ENCODE results near the gene REV3L. TPM values are rescaled to one million over a fixed set of nuclear protein-coding genes. Genes with fewer than 3 reads are reported as not detected.
A peak's percentile ranks its signal among the peaks of the same experiment; 100 is the strongest.

The REV3L gene
- total RNA-seq, 5 donors from 2014 or later (not counting 1 experiment from before 2014, with no cell fraction given), result 18.0 to 27.6 (median 22.1) TPM

- Mint-ChIP-seq H3K27me3 (no peaks in the 10 kb centered on the region), H3K27ac (peak overlapping the region in 1 of 2 donors; percentile 0), H3K4me1 (peaks cover 0 to 9% (median 7%) of the 10 kb centered on the region in 3 donors), H3K4me3 (no peak overlapping the region), H3K36me3 (peaks cover 69% of the 10 kb centered on the region), H3K9me3 (no peaks in the 10 kb centered on the region)
- H3K27me3 ChIP-seq (replicated peaks in 1 of 2; ENCODE audit: control insufficient read depth in 2 of 2, extremely low read depth in 1 of 2, insufficient read depth in 2 of 2, low read length in 1 of 2), result no peaks in the 10 kb centered on the region
- POLR2A ChIA-PET, result no interaction called here
- CTCF ChIA-PET, result no interaction called here
- DNase-seq (peak in 1 of 35 experiments; percentile 9), ATAC-seq (replicated peaks in 1 of 4) (no peak)
- H3K4me3 ChIP-seq (ENCODE audit: control insufficient read depth in 1 of 2, extremely low read depth in 1 of 2, low read length in 1 of 2), result no peak overlapping the region
- H3K27ac ChIP-seq (ENCODE audit: low read length), result no peak overlapping the region
- no peaks in the 10 kb centered on the region for H3K9me3 ChIP-seq
- peaks cover 0 to 21% of the 10 kb centered on the region in 2 donors for H3K36me3 ChIP-seq (ENCODE audit: control insufficient read depth in 2 of 2, extremely low read depth in 1 of 2, insufficient read depth in 1 of 2, low read length in 1 of 2)
- 36% methylated on average over 3 of the region's 3 CpGs for WGBS (ENCODE audit: insufficient coverage)
- H3K4me1 ChIP-seq (ENCODE audit: control insufficient read depth in 1 of 2, extremely low read depth in 1 of 2, insufficient read depth in 2 of 2, low read length in 2 of 2), result no peaks in the 10 kb centered on the region
Observed at GRCh38 chr6:111406200-111406721, 76.8 kb downstream of the REV3L start.

DNA sequence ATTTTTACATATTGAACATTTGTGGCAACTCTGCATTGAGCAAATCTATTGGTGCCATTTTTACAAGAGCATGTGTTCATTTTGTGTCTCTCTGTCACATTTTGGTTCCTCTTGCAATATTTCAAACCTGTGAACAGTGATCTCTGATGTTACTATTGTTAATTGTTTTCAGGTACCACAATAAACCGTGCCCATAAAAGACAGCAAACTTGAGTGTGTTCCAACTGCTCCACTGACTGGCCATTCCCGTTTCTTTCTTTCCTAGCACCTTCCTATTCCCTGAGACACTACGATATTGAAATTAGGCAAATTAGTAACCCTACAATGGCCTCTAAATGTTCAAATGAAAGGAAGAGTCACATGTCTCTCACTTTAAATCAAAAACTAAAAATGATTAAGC is 79.6 kb downstream of the REV3L start:
- peaks cover 64% of the 10 kb centered on the region for H3K36me3 Mint-ChIP-seq
- ATAC-seq (replicated peaks in 1 of 4), result no peak
- POLR2A ChIA-PET, result no interaction called here
- CTCF ChIA-PET, result no interaction called here
- no peak overlapping the region for H3K27ac Mint-ChIP-seq
- H3K27me3 Mint-ChIP-seq, result no peaks in the 10 kb centered on the region
- no peak overlapping the region for H3K4me3 Mint-ChIP-seq
- H3K4me3 ChIP-seq (ENCODE audit: control insufficient read depth in 1 of 2, extremely low read depth in 1 of 2, low read length in 1 of 2), result no peak overlapping the region
- H3K27me3 ChIP-seq (replicated peaks in 1 of 2; ENCODE audit: control insufficient read depth in 2 of 2, extremely low read depth in 1 of 2, insufficient read depth in 2 of 2, low read length in 1 of 2), result no peaks in the 10 kb centered on the region
- H3K9me3 ChIP-seq, result no peaks in the 10 kb centered on the region
- H3K36me3 ChIP-seq (ENCODE audit: control insufficient read depth in 2 of 2, extremely low read depth in 1 of 2, insufficient read depth in 1 of 2, low read length in 1 of 2), result peaks cover 0 to 15% of the 10 kb centered on the region in 2 donors
- no peaks in the 10 kb centered on the region for H3K9me3 Mint-ChIP-seq
- no CpG with 5 or more reads among the region's 3 CpGs for WGBS (ENCODE audit: insufficient coverage)
- DNase-seq, result no peak
- no peaks in the 10 kb centered on the region for H3K4me1 ChIP-seq (ENCODE audit: control insufficient read depth in 1 of 2, extremely low read depth in 1 of 2, insufficient read depth in 2 of 2, low read length in 2 of 2)
- peaks cover 0 to 9% (median 7%) of the 10 kb centered on the region in 3 donors for H3K4me1 Mint-ChIP-seq
- no peak overlapping the region for H3K27ac ChIP-seq (ENCODE audit: low read length)

- H3K36me3 Mint-ChIP-seq, result peaks cover 64% of the 10 kb centered on the region
- H3K4me1 Mint-ChIP-seq, result no peaks in the 10 kb centered on the region
- POLR2A ChIA-PET, result no interaction called here
- Histone ChIP-seq H3K27ac (ENCODE audit: low read length) (no peak overlapping the region), H3K9me3 (no peaks in the 10 kb centered on the region), H3K4me3 (ENCODE audit: control insufficient read depth in 1 of 2, extremely low read depth in 1 of 2, low read length in 1 of 2) (no peak overlapping the region), H3K36me3 (ENCODE audit: control insufficient read depth in 2 of 2, extremely low read depth in 1 of 2, insufficient read depth in 1 of 2, low read length in 1 of 2) (peaks cover 0 to 15% of the 10 kb centered on the region in 2 donors), H3K4me1 (ENCODE audit: control insufficient read depth in 1 of 2, extremely low read depth in 1 of 2, insufficient read depth in 2 of 2, low read length in 2 of 2) (no peaks in the 10 kb centered on the region), H3K27me3 (replicated peaks in 1 of 2; ENCODE audit: control insufficient read depth in 2 of 2, extremely low read depth in 1 of 2, insufficient read depth in 2 of 2, low read length in 1 of 2) (no peaks in the 10 kb centered on the region)
- no peak for ATAC-seq (replicated peaks in 1 of 4)
- H3K4me3 Mint-ChIP-seq, result no peak overlapping the region
- H3K27ac Mint-ChIP-seq, result no peak overlapping the region
- no peak for DNase-seq
- H3K9me3 Mint-ChIP-seq, result no peaks in the 10 kb centered on the region
- CTCF ChIA-PET, result no interaction called here
- H3K27me3 Mint-ChIP-seq, result no peaks in the 10 kb centered on the region
- WGBS (ENCODE audit: insufficient coverage), result no CpG with 5 or more reads among the region's 3 CpGs
Observed at GRCh38 chr6:111399626-111400025, 83.4 kb downstream of the REV3L start.

GRCh38 chr6:111388681-111389080 is 94.3 kb downstream of the REV3L start:
- no peaks in the 10 kb centered on the region for H3K27me3 Mint-ChIP-seq
- no peak for ATAC-seq (replicated peaks in 1 of 4)
- ChIA-PET CTCF (no interaction called here), POLR2A (interaction anchor here in 1 of 2 donors (0.6 kb wide), 2 partner anchors 601 to 767 kb away, joined by 3 read pairs; no protein-coding TSS in a partner anchor)
- no peaks in the 10 kb centered on the region for H3K4me1 ChIP-seq (ENCODE audit: control insufficient read depth in 1 of 2, extremely low read depth in 1 of 2, insufficient read depth in 2 of 2, low read length in 2 of 2)
- H3K27ac ChIP-seq (ENCODE audit: low read length), result no peak overlapping the region
- WGBS (ENCODE audit: insufficient coverage), result no CpG with 5 or more reads among the region's 2 CpGs
- H3K4me3 ChIP-seq (ENCODE audit: control insufficient read depth in 1 of 2, extremely low read depth in 1 of 2, low read length in 1 of 2), result no peak overlapping the region
- H3K9me3 Mint-ChIP-seq, result no peaks in the 10 kb centered on the region
- H3K27ac Mint-ChIP-seq, result no peak overlapping the region
- H3K4me3 Mint-ChIP-seq, result no peak overlapping the region
- H3K9me3 ChIP-seq, result no peaks in the 10 kb centered on the region
- DNase-seq, result no peak
- peaks cover 56% of the 10 kb centered on the region for H3K36me3 Mint-ChIP-seq
- peaks cover 6% of the 10 kb centered on the region in 2 donors for H3K36me3 ChIP-seq (ENCODE audit: control insufficient read depth in 2 of 2, extremely low read depth in 1 of 2, insufficient read depth in 1 of 2, low read length in 1 of 2)
- H3K27me3 ChIP-seq (replicated peaks in 1 of 2; ENCODE audit: control insufficient read depth in 2 of 2, extremely low read depth in 1 of 2, insufficient read depth in 2 of 2, low read length in 1 of 2), result no peaks in the 10 kb centered on the region
- no peaks in the 10 kb centered on the region for H3K4me1 Mint-ChIP-seq

- no peak for DNase-seq
- H3K27me3 ChIP-seq (replicated peaks in 1 of 2; ENCODE audit: control insufficient read depth in 2 of 2, extremely low read depth in 1 of 2, insufficient read depth in 2 of 2, low read length in 1 of 2), result no peaks in the 10 kb centered on the region
- 97% methylated on average over 4 of the region's 9 CpGs for WGBS (ENCODE audit: insufficient coverage)
- H3K9me3 ChIP-seq, result no peaks in the 10 kb centered on the region
- no peak for ATAC-seq (replicated peaks in 1 of 4)
- H3K36me3 ChIP-seq (ENCODE audit: control insufficient read depth in 2 of 2, extremely low read depth in 1 of 2, insufficient read depth in 1 of 2, low read length in 1 of 2), result peaks cover 0 to 30% of the 10 kb centered on the region in 2 donors
- Mint-ChIP-seq H3K27ac (no peak overlapping the region), H3K27me3 (no peaks in the 10 kb centered on the region), H3K9me3 (no peaks in the 10 kb centered on the region), H3K4me1 (no peaks in the 10 kb centered on the region), H3K36me3 (peaks cover 64% of the 10 kb centered on the region), H3K4me3 (no peak overlapping the region)
- no peak overlapping the region for H3K4me3 ChIP-seq (ENCODE audit: control insufficient read depth in 1 of 2, extremely low read depth in 1 of 2, low read length in 1 of 2)
- CTCF ChIA-PET, result no interaction called here
- POLR2A ChIA-PET, result no interaction called here
- no peaks in the 10 kb centered on the region for H3K4me1 ChIP-seq (ENCODE audit: control insufficient read depth in 1 of 2, extremely low read depth in 1 of 2, insufficient read depth in 2 of 2, low read length in 2 of 2)
- H3K27ac ChIP-seq (ENCODE audit: low read length), result no peak overlapping the region
Observed at GRCh38 chr6:111382476-111383294, 100.3 kb downstream of the REV3L start.

DNA sequence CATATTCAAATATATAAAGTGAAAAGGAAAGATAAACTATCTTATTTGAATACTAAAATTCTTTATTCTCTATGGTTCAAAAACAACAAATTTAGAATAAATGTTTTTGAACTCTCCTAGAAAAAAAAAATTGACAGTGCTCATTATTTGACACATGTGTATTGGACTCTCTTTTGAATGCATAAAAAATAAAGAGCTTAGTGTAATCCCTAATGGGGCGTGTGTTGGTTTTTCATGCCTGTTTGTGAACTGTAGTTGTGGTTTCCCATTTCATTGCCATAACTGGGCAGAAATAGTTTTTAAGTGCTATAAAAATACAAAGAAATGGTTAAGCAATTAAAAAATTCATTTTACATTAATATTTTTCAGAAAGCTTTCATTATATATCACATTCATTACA is 101.3 kb downstream of the REV3L start:
- peaks cover 56% of the 10 kb centered on the region for H3K36me3 Mint-ChIP-seq
- POLR2A ChIA-PET, result no interaction called here

More for the DNA sequence above, 101.3 kb downstream of the REV3L start:
- Mint-ChIP-seq H3K27ac (no peak overlapping the region), H3K9me3 (no peaks in the 10 kb centered on the region), H3K27me3 (no peaks in the 10 kb centered on the region), H3K4me3 (no peak overlapping the region), H3K4me1 (no peaks in the 10 kb centered on the region)
- Histone ChIP-seq H3K4me1 (ENCODE audit: control insufficient read depth in 1 of 2, extremely low read depth in 1 of 2, insufficient read depth in 2 of 2, low read length in 2 of 2) (no peaks in the 10 kb centered on the region), H3K4me3 (ENCODE audit: control insufficient read depth in 1 of 2, extremely low read depth in 1 of 2, low read length in 1 of 2) (no peak overlapping the region), H3K9me3 (no peaks in the 10 kb centered on the region), H3K36me3 (ENCODE audit: control insufficient read depth in 2 of 2, extremely low read depth in 1 of 2, insufficient read depth in 1 of 2, low read length in 1 of 2) (peaks cover 0 to 35% of the 10 kb centered on the region in 2 donors), H3K27me3 (replicated peaks in 1 of 2; ENCODE audit: control insufficient read depth in 2 of 2, extremely low read depth in 1 of 2, insufficient read depth in 2 of 2, low read length in 1 of 2) (no peaks in the 10 kb centered on the region), H3K27ac (ENCODE audit: low read length) (no peak overlapping the region)
- WGBS (ENCODE audit: insufficient coverage), result no CpG with 5 or more reads among the region's 1 CpG
- DNase-seq (no peak), ATAC-seq (replicated peaks in 1 of 4) (no peak)
- CTCF ChIA-PET, result no interaction called here

All from T-cell (primary cell).